Measurements from ENCODE around the gene ADGRL1.
A peak's percentile ranks its signal among the peaks of the same experiment; 100 is the strongest.

The ADGRL1 gene

GRCh38 chr19:14122924-14123323, 83.0 kb downstream of the ADGRL1 start:
- no peak overlapping the region for H3K27ac ChIP-seq
- TF ChIP-seq ZFX (IDR thresholded peaks at IDR 0.05) = no peak
- TF ChIP-seq, protein P1, sequence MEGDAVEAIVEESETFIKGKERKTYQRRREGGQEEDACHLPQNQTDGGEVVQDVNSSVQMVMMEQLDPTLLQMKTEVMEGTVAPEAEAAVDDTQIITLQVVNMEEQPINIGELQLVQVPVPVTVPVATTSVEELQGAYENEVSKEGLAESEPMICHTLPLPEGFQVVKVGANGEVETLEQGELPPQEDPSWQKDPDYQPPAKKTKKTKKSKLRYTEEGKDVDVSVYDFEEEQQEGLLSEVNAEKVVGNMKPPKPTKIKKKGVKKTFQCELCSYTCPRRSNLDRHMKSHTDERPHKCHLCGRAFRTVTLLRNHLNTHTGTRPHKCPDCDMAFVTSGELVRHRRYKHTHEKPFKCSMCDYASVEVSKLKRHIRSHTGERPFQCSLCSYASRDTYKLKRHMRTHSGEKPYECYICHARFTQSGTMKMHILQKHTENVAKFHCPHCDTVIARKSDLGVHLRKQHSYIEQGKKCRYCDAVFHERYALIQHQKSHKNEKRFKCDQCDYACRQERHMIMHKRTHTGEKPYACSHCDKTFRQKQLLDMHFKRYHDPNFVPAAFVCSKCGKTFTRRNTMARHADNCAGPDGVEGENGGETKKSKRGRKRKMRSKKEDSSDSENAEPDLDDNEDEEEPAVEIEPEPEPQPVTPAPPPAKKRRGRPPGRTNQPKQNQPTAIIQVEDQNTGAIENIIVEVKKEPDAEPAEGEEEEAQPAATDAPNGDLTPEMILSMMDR (conservative IDR thresholded peaks at IDR 0.05) = no peak

- TF ChIP-seq, protein P1 (conservative IDR thresholded peaks at IDR 0.05) = no peak
- TF ChIP-seq ZFX (IDR thresholded peaks at IDR 0.05) = no peak
- H3K27ac ChIP-seq = no peak overlapping the region; the same call in 1 of the 2 replicates
Measured at GRCh38 chr19:14120497-14120780, 85.5 kb downstream of the ADGRL1 start.

- no peak for TF ChIP-seq ZFX (IDR thresholded peaks at IDR 0.05)
- TF ChIP-seq, protein P1 (conservative IDR thresholded peaks at IDR 0.05) = no peak
- peak overlapping the region; percentile 91 for H3K27ac ChIP-seq
Measured at GRCh38 chr19:14119644-14120496, 86.1 kb downstream of the ADGRL1 start.

GRCh38 chr19:14119146-14119545, 86.8 kb downstream of the ADGRL1 start:
- H3K27ac ChIP-seq = peak overlapping the region; percentile 91
- TF ChIP-seq, protein P1 (conservative IDR thresholded peaks at IDR 0.05) = no peak
- TF ChIP-seq ZFX (IDR thresholded peaks at IDR 0.05) = no peak

GRCh38 chr19:14118165-14119051, 87.6 kb downstream of the ADGRL1 start:
- peak overlapping the region; percentile 91 for H3K27ac ChIP-seq

DNA sequence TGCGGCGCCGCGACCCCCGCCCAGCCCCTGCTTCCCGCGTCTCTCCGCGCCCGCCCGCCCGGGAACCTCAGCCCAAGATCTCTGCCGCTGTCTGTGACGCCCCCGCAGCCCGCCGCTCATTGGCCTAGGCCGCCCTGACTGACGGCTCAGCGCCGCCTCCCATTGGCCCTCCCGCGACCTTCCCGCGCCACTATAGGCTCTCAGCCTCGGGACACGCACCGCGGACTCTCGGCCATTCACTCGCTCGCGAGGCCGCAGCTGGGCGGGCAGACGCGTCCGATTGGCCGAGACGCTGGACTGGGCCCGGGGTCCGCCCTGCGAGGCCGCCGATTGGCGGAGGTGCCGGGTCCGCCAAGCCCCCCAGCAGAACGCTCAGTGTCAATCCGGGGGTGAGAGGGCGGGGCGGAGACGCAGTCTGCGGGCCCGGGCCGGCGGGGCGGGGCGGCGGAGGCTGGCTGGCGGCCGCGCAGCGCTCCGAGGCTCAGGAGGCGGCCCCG, 88.3 kb downstream of the ADGRL1 start, which contains the start of gene PRKACA:
TSS of gene PRKACA (minus strand) at position 95 of the 497 bp plus-strand sequence. CDS start 215 bp downstream, outside the sequence.
- peak within 1 kb of the TSS; percentile 91 for H3K27ac ChIP-seq
- TF ChIP-seq, protein P1 (conservative IDR thresholded peaks at IDR 0.05) = no peak
- TF ChIP-seq ZFX (IDR thresholded peaks at IDR 0.05) = no peak

More at GRCh38 chr19:14118165-14119051, 87.6 kb downstream of the ADGRL1 start:
- peak; percentile 94; the same call in 1 of the 2 replicates for TF ChIP-seq ZFX (IDR thresholded peaks at IDR 0.05)
- TF ChIP-seq, protein P1 (conservative IDR thresholded peaks at IDR 0.05) = no peak
